Glutamatergic neuron (in vitro differentiated cells): Measurements from ENCODE around the gene DLL1. TPM values are rescaled to one million over a fixed set of nuclear protein-coding genes. Genes with fewer than 3 reads are reported as not detected.
A peak's percentile ranks its signal among the peaks of the same experiment; 100 is the strongest.

Experiments used
- DNase-seq: peaks from one replicate; pipeline ENCODE4 v3.0.0; 2022
- H3K27ac Mint-ChIP-seq: one replicate; pipeline ENCODE4 v1.8.0; 2020; ENCODE audit warnings: mild to moderate bottlenecking, mixed read lengths, inconsistent platforms; ENCODE audit not compliant: unreplicated experiment
- H3K27me3 Mint-ChIP-seq: one replicate; pipeline ENCODE4 v1.8.0; 2020; ENCODE audit warnings: mild to moderate bottlenecking, moderate library complexity, mixed read lengths, inconsistent platforms; ENCODE audit not compliant: unreplicated experiment
- H3K36me3 Mint-ChIP-seq: one replicate; pipeline ENCODE4 v1.8.0; 2020; ENCODE audit warnings: mild to moderate bottlenecking, mixed read lengths, inconsistent platforms; ENCODE audit not compliant: unreplicated experiment
- H3K4me1 Mint-ChIP-seq: one replicate; pipeline ENCODE4 v1.8.0; 2020; ENCODE audit warnings: mild to moderate bottlenecking, low read depth, mixed read lengths, inconsistent platforms; ENCODE audit not compliant: unreplicated experiment
- H3K4me3 Mint-ChIP-seq: one replicate; pipeline ENCODE4 v1.8.0; 2020; ENCODE audit warnings: mild to moderate bottlenecking, mixed read lengths, inconsistent platforms; ENCODE audit not compliant: unreplicated experiment
- H3K9me3 Mint-ChIP-seq: one replicate; pipeline ENCODE4 v1.8.0; 2020; ENCODE audit warnings: mild to moderate bottlenecking, moderate library complexity, mixed read lengths, inconsistent platforms; ENCODE audit not compliant: unreplicated experiment
- CTCF ChIP-seq: fragments of 200-600 bp; sonication (generic); IDR thresholded peaks from one replicate; pipeline ENCODE4 v1.5.0; 2021; ENCODE audit not compliant: partially characterized antibody, unreplicated experiment
- total RNA-seq: library from RNA; stranded (reverse); fragmentation: NEBNext Ultra II Directional; extraction: Animal tissue kit (Norgen Biotek cat#: 25700); gene quantifications from one replicate; pipeline ENCODE4 v1.2.1, GENCODE V29; 2021; ENCODE audit not compliant: unreplicated experiment

Gene DLL1
- total RNA-seq, 1 donor from 2014 or later, result 34.3 TPM

- Mint-ChIP-seq H3K27ac (no peak overlapping the region), H3K9me3 (peaks cover 4% of the 10 kb centered on the region), H3K27me3 (peaks cover 3% of the 10 kb centered on the region), H3K4me3 (no peak overlapping the region), H3K36me3 (no peaks in the 10 kb centered on the region), H3K4me1 (peaks cover 24% of the 10 kb centered on the region)
- no peak for TF ChIP-seq CTCF
- no peak for DNase-seq
Measured at GRCh38 chr6:170263410-170263809, 27.5 kb downstream of the DLL1 start.

- Mint-ChIP-seq H3K4me3 (no peak overlapping the region), H3K9me3 (peaks cover 4% of the 10 kb centered on the region), H3K36me3 (no peaks in the 10 kb centered on the region), H3K4me1 (peaks cover 20% of the 10 kb centered on the region), H3K27ac (no peak overlapping the region), H3K27me3 (peaks cover 3% of the 10 kb centered on the region)
- no peak for DNase-seq
- no peak for TF ChIP-seq CTCF
Measured at GRCh38 chr6:170262489-170263088, 28.3 kb downstream of the DLL1 start.

- Mint-ChIP-seq H3K4me1 (peaks cover 20% of the 10 kb centered on the region), H3K9me3 (peaks cover 4% of the 10 kb centered on the region), H3K27me3 (peaks cover 3% of the 10 kb centered on the region), H3K36me3 (no peaks in the 10 kb centered on the region), H3K4me3 (no peak overlapping the region), H3K27ac (no peak overlapping the region)
- no peak for TF ChIP-seq CTCF
- DNase-seq, result no peak
Measured at GRCh38 chr6:170261643-170262488, 29.0 kb downstream of the DLL1 start.

- peak; percentile 15 for TF ChIP-seq CTCF
- Mint-ChIP-seq H3K27ac (no peak overlapping the region), H3K27me3 (no peaks in the 10 kb centered on the region), H3K4me1 (peaks cover 12% of the 10 kb centered on the region), H3K4me3 (no peak overlapping the region), H3K36me3 (no peaks in the 10 kb centered on the region), H3K9me3 (peaks cover 3% of the 10 kb centered on the region)
- DNase-seq, result no peak
Measured at GRCh38 chr6:170260686-170261085, 30.2 kb downstream of the DLL1 start.

- DNase-seq, result no peak
- Mint-ChIP-seq H3K36me3 (no peaks in the 10 kb centered on the region), H3K27me3 (no peaks in the 10 kb centered on the region), H3K4me3 (no peak overlapping the region), H3K4me1 (peaks cover 6% of the 10 kb centered on the region), H3K9me3 (no peaks in the 10 kb centered on the region), H3K27ac (no peak overlapping the region)
- no peak for TF ChIP-seq CTCF
Measured at GRCh38 chr6:170259278-170259677, 31.6 kb downstream of the DLL1 start.
